Muscle of back (tissue), 11 donors: ENCODE measurements around the gene PREP. TPM values are rescaled to one million over a fixed set of nuclear protein-coding genes. Genes with fewer than 3 reads are reported as not detected.
A peak's percentile ranks its signal among the peaks of the same experiment; 100 is the strongest.

Experiments
- DNase-seq, 3 donors: peaks; one replicate each; pipeline versions ENCODE4 v3.0.0 to v3.0.0-alpha.2; 2013
- polyA plus RNA-seq, 10 donors: library from polyadenylated mRNA; unstranded; fragments of 120-200 nt; gene quantifications; one replicate each; pipeline ENCODE4 v1.2.1, GENCODE V29; 2013; ENCODE audit not compliant: insufficient read length in 10 of 10

The PREP gene
- polyA plus RNA-seq, 10 donors: 32.7 to 47.4 (median 37.7) TPM

DNA sequence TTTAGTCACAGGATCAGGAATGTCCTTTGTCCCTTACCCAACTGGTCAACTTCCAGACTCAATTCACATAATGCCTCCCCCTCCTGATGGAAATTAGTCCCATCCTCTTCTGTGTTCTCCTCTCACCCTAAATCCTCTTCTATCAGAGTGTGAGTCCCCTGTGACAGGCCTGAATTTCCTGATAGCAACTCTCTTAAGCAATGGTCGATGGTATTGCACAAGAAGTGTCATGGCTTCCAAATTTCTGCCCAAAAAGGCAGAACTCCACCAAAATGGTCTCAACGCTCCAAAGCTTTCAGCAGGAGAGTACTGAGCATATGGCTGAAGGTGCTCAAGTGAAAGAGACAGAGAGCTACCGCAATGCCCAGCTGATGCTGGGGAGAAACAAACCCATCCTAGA is 2.4 kb downstream of the PREP start:
- DNase-seq: no peak

- DNase-seq: no peak
Measured at GRCh38 chr6:105398859-105399258, 4.0 kb downstream of the PREP start.

- no peak for DNase-seq
Measured at GRCh38 chr6:105397987-105398386, 4.9 kb downstream of the PREP start.

- no peak for DNase-seq
Measured at GRCh38 chr6:105391705-105392104, 11.2 kb downstream of the PREP start.

DNA sequence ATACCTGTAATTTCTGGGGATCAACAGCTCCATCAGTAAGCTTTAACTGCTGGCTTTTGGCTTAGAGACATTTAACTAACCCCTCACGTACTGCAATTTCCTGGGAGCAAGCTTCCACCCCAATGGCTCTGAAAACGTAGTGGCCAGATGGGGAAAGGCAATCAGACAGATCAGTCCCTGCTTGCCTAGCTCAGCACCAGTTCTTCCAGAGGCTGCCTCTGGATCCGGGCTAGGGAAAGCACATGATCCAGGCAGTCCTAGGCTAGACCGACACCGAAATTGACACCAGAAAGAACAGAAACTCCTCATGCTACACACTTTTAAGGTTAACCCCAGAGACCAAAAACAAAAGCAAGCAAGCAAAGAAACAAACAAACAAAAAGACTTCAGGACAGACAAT is 13.3 kb downstream of the PREP start:
- no peak for DNase-seq

GRCh38 chr6:105388392-105388791 is 14.5 kb downstream of the PREP start:
- DNase-seq: no peak

DNA sequence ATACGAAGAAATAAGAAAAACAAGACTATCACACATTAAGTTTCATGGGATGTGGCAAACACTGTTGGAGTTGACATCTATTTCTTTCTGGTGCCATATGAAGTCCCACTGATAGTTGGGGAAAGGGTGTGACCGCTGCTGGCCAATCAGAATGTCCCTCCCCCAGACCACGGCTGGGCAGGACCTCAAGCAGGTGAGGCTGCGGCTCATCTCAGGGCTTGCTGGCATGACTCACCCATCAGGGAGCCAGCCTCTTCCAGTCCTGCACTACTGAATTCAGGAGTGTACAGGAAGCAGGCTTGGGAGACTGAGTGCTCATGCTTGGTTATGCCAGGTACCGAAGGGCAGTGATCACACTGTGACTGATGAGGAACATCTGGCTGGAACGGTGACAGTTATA is 18.9 kb downstream of the PREP start:
- DNase-seq: no peak

DNA sequence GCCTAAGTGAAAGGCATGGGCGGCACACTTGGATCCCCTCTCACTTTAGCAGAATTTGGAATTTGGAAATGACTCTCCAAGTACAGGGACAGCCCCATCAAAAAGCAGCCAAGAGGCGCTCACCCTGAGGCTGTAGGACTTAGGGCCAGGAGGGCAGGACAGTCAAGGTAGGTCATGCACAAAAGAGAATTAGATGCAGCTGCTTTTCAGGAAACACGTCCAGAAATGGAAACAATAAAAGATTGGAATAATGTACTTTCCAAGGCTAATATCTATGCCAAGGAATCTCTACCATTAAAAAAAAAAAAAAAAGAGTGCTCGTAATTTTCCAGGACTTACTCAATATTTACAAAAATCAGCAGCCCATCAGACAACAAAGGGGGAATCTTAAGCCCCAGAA is 19.9 kb downstream of the PREP start:
- DNase-seq: peak in 2 of 3 donors; percentile 22 to 55

DNA sequence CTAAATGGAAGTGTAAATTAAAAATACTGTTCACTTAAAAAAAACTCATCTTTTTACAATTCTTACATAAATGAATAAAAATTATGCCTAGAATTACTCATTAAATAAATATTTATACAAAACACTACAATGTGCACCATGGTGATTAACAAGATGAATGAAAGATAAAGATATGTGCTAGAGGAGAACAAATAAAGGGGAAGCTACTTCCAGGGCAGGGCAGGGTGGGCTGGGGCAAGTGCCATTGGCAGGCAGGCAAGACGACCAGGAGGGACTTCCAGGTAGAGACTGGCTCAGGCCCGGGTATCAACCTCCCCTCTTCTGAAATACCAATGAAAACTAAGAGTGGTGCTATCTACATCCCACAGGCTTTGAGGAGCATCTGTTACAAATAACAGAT is 20.4 kb downstream of the PREP start:
- DNase-seq: no peak

GRCh38 chr6:105380634-105381033 is 22.2 kb downstream of the PREP start:
- DNase-seq: no peak

GRCh38 chr6:105375797-105376196 is 27.1 kb downstream of the PREP start:
- DNase-seq: no peak

DNA sequence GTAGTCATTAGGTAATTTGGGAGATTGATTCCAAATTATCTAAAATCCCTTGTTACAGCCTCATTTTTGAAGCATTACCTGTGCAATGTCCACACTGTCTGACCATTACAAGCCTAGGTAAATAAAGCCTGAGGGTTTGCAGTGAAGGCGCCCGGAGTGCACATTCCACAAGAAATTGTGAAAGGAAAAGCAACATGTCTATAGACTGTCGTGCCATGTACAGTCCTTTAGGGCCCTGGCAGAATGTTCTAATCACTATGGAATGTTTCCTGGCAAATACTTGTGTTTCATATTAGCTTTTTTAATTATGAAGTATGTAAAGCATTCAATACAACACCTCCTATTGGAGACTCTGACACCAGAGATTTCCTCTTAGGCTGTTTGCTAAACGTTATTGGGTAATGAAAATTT is 28.9 kb downstream of the PREP start:
- peak in 1 of 3 donors; percentile 29 for DNase-seq

- no peak for DNase-seq
Measured at GRCh38 chr6:105373481-105373880, 29.4 kb downstream of the PREP start.

- no peak for DNase-seq
Measured at GRCh38 chr6:105372849-105373182, 30.1 kb downstream of the PREP start.

DNA sequence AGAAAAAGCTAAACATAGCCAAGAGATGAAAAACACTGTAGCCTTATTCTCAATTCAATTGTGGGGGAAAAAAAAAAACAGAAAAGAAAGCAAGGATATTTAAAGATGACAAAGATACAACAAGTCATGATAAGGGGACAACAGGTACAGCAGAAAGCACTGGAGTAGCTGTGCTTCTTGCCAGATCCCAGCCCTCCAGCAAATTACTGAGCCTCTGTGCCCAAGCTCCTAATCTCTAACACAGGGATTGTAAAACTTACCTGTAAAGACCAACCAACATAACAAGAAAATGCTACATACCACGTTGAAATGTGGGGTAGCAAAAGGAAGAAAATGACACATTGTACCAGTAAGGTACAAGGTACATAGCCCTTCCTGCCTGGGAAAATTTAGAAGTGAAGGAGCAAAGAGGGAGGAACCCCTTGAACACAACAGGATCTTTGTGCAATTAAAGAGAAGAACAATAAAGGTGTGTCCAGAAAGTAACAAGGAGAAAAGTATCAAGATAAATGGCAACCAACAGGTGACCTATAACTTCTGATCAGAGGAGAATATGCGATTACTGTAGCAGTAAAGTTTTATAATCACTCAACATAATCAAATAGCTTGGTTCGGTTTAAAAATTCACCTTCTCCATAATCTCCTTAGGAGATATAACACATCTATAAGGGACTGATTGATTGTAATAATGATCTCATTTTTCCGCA is 30.6 kb downstream of the PREP start:
- no peak for DNase-seq

DNA sequence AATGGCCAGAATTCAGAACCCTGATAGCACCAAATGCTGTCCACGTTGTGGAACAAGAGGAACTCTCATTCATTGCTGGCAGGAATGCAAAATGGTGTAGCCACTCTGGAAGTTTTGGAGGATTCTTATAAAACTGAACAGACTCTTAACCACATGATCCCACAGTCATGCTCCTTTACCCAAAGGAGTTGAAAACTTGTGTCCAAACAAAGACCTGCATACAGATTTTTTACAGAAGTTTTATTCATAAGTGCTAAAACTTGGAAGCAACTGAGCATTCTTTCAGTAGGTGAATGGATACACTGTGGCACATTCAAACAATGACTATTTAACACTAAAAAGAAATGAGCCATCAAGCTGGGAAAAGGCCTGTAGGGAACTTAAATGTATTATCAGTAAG is 32.5 kb downstream of the PREP start:
- no peak for DNase-seq

DNA sequence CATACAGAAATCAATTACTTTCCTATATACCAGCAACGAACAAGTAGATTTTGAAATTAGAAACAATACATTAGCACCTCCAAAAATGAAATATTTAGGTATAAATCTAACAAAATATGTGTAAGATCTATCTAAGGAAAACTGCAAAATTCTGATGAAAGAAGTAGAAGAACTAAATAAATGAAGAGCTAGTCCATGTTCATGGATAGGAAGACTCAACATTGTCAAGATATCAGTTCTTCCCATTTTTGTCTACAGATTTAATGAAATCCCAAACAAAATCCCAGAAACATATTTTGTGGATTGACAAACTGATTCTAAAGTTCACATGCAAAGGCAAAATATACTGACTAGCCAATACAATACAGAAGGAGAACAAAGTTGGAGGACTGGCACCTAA is 33.7 kb downstream of the PREP start:
- no peak for DNase-seq

- DNase-seq: no peak
Measured at GRCh38 chr6:105364243-105364642, 38.6 kb downstream of the PREP start.

DNA sequence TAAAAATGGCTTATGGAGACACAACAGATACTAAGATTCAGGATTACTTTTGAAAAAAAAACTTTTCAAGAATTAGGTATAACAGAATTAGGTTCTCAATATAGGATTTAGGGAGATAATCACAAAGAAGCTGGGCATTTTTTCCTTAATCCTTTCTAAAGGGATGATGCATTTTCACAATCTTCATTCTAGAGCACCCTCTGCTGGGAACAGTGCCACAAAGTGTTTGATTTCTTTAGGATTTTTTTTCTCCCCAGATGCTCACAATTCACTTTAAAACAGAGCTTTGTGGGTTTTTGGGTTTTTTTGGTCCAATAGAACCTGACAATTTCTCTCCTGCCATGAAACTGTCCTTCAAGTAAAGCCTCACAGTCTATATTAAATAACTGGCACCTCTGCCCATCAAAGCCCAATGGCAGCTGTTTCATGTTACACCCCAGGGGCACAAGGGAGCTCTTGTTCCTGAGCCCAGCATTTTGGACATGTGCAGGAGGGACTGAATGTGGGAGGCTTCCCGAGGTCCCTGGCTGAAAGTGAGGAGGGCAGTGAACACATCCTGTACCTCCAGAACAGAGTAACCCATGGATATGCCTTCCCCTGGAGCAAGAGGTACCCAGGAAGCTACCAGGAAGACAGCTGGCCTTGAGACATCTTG is 39.7 kb downstream of the PREP start:
- peak; percentile 22 to 47 (median 24) for DNase-seq

GRCh38 chr6:105359419-105360370 is 43.2 kb downstream of the PREP start:
- peak in 1 of 3 donors; percentile 71 for DNase-seq

DNA sequence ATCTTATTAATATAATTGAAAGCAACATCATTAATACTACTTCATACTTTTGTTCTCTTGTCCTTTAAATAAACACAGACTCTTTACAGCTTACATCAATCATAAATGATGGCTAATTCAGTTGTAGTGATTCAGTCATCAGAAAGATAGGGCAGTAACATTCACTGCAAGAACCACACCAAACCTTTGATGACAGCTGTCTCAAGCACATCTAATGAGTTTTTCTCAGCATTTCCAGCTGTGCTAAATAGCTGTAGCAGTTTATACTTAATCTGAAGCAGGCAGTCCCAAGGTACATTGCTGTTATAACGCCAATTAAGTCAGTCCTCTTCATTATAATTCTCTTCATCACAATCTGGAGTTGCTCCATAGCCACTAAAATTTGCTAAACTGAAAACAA is 45.7 kb downstream of the PREP start:
- DNase-seq: no peak

- no peak for DNase-seq
Measured at GRCh38 chr6:105352037-105352617, 50.8 kb downstream of the PREP start.
